Brain microvascular endothelial cell (primary cell): ENCODE data around the gene SNTA1.

Experiments
- DNase-seq: peaks from one replicate; pipeline ENCODE4 v3.0.0-alpha.2; 2020
- H3K27ac ChIP-seq: fragments of 250-450 bp; sonication (Bioruptor Pico); 2 replicates; pipeline ENCODE4 v1.5.1; 2020; ENCODE audit warnings: mild to moderate bottlenecking, moderate library complexity
- H3K27me3 ChIP-seq: fragments of 250-450 bp; sonication (Bioruptor Pico); replicated peaks from 2 replicates; pipeline ENCODE4 v1.5.1; 2020; ENCODE audit warnings: mild to moderate bottlenecking
- H3K36me3 ChIP-seq: fragments of 250-450 bp; sonication (Bioruptor Pico); replicated peaks from 2 replicates; pipeline ENCODE4 v1.5.1; 2020; ENCODE audit warnings: mild to moderate bottlenecking
- H3K4me3 ChIP-seq: 2 replicates; pipeline ENCODE4 v1.5.1; 2011; ENCODE audit warnings: low read depth, mild to moderate bottlenecking, control low read depth, low read length, moderate library complexity
- in situ Hi-C: cut with HindIII; loops from 2 replicates; pipeline ENCODE4 v1.10.0; 2017; ENCODE audit warnings: low sequenced_read_pairs, low pct_ligation_motif_present
- TF ChIP-seq, protein P1 (sequence below): IDR thresholded peaks from 2 replicates; pipeline ENCODE4 v1.5.1; 2011; ENCODE audit warnings: low read depth, mild to moderate bottlenecking, moderate library complexity, low read length, control low read depth, inconsistent platforms; ENCODE audit errors: missing control alignments

SNTA1 gene

DNA sequence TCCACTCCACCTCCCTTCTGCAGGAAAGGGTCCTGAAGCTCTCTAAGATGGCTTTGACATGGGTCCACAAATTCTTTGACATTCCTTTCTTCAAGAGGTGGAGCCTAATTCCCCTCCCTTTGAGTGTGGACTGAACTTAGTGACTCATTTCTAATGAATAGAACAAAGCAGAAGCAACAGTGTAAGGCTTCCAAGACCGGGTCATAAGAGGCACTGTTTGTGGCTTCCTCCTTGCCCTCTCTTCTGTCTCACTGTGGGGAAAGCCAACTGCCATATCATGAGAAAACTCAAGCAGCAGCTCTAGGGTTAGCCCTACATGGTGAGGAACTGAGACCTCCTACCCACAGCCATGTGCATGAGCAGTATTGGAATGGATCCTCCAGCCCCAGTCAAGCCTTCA, 36.3 kb downstream of the SNTA1 start:
- Histone ChIP-seq H3K27me3 (no peaks in the 10 kb centered on the region), H3K4me3 (no peak overlapping the region), H3K36me3 (no peaks in the 10 kb centered on the region), H3K27ac (no peak overlapping the region)
- in situ Hi-C loops, result no loop called here
- no peak for DNase-seq
- TF ChIP-seq, protein P1, sequence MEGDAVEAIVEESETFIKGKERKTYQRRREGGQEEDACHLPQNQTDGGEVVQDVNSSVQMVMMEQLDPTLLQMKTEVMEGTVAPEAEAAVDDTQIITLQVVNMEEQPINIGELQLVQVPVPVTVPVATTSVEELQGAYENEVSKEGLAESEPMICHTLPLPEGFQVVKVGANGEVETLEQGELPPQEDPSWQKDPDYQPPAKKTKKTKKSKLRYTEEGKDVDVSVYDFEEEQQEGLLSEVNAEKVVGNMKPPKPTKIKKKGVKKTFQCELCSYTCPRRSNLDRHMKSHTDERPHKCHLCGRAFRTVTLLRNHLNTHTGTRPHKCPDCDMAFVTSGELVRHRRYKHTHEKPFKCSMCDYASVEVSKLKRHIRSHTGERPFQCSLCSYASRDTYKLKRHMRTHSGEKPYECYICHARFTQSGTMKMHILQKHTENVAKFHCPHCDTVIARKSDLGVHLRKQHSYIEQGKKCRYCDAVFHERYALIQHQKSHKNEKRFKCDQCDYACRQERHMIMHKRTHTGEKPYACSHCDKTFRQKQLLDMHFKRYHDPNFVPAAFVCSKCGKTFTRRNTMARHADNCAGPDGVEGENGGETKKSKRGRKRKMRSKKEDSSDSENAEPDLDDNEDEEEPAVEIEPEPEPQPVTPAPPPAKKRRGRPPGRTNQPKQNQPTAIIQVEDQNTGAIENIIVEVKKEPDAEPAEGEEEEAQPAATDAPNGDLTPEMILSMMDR, result no peak

DNA sequence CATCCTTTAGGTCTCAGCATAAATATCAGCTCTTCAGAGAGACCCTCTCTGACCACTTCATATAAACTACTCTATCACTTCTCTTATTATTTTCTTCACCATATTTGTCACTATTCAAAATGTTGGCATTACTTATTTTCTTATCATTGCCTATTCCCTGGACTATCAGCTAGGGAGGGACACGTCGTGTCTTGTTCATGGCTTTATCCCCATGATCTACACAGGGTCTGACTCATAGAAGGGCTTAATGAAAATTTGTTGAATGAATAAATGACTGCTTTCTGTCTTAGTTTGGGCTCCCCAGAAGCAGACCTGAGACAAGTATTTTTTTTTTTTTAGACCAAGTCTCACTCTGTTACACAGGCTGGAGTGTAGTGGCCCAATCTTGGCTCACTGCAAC, 39.3 kb downstream of the SNTA1 start:
- Histone ChIP-seq H3K27me3 (no peaks in the 10 kb centered on the region), H3K36me3 (no peaks in the 10 kb centered on the region), H3K4me3 (no peak overlapping the region), H3K27ac (no peak overlapping the region)
- in situ Hi-C loops, result no loop called here
- no peak for DNase-seq
- TF ChIP-seq, protein P1, result no peak

DNA sequence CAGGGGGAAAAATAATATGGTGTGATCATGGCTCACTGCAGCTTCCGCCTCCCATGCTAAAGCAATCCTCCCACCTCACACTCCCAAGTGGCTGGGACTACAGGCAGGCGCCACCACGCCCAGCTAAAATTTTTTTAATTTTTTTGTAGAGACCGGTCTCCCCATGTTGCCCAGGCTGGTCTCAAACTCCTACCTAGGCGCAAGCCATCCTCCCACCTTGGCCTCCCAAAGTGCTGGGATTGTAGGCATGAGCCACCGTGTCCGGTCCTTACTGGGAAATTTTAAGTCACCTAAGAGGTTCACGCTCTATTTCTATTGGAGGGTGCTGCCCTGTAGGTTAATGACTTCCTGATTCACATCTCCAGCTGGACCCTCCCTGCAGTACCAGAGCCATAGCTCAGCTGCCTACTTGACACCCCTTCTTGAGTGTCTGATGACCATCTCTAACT, 41.6 kb downstream of the SNTA1 start:
- TF ChIP-seq, protein P1, result no peak
- in situ Hi-C loops, result no loop called here
- H3K4me3 ChIP-seq, result peak overlapping the region; percentile 99
- H3K27ac ChIP-seq, result no peak overlapping the region
- no peak for DNase-seq
- H3K36me3 ChIP-seq, result no peaks in the 10 kb centered on the region
- H3K27me3 ChIP-seq, result no peaks in the 10 kb centered on the region

DNA sequence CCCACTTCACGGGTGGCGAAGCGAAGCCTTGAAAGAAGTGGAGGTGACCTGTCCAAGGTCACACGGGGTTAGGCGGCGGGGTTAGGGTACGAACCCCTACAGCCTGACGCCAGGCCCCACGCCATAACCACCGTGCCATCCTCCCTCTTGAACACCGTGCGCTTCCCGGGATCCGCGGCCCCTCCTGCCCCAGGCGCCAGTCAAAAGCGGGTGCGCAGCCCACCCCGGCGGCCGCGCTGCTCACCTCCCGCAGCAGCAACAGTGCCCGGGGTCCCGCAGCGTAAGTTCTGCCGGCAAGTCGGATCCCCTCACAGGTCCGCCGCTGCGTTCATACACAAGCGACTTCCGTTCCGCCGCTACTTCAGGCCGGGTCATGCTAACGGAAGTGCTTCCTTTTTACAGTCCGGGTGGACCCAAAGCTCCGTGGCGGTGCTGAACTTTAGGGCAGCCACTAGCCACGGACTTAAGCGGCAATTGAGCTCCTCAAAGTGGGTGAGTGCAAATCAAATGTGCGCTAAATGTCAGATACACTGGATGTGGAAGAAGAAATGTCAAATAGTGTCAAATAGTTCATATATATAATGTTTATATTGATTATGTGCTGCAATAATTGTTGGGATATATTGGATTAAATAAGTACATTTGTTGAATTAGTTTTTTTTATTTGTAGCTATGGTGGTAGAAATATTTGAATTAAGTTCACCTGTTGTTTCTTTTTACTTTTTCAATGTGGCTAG, 42.2 kb downstream of the SNTA1 start, which contains the start of gene CDK5RAP1:
TSS of gene CDK5RAP1 (minus strand) at position 336 of the 737 bp plus-strand sequence. CDS start 4,455 bp downstream, outside the sequence.
- H3K4me3 ChIP-seq, result peak within 1 kb of the TSS; percentile 99
- in situ Hi-C loops, result no loop called here
- TF ChIP-seq, protein P1, result no peak
- H3K27ac ChIP-seq, result peak within 1 kb of the TSS; percentile 29
- H3K27me3 ChIP-seq, result no peaks in the 10 kb centered on the region
- no peaks in the 10 kb centered on the region for H3K36me3 ChIP-seq
- DNase-seq, result peak; percentile 87

DNA sequence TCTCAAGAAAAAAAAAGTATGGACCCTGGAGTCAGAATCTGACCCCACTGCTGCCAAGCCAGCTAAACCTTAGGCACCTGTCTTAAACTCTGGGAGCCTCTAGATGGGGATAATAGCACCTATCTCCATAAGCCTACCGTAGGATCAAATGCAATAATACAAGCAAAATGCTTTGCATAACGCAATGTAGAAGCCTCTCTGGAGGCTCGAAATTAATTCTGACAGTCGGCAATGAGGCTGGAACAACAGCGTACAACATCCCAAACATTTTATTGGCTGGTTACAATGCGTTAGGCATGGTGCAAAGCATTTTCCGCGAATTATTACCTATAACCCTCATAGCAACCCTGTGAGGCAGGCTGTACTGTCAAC, 42.8 kb downstream of the SNTA1 start:
- TF ChIP-seq, protein P1, result peak; percentile 26
- H3K4me3 ChIP-seq, result peak overlapping the region; percentile 99
- no peak for DNase-seq
- no peak overlapping the region for H3K27ac ChIP-seq
- peaks cover 2% of the 10 kb centered on the region for H3K36me3 ChIP-seq
- in situ Hi-C loops, result no loop called here
- no peaks in the 10 kb centered on the region for H3K27me3 ChIP-seq

DNA sequence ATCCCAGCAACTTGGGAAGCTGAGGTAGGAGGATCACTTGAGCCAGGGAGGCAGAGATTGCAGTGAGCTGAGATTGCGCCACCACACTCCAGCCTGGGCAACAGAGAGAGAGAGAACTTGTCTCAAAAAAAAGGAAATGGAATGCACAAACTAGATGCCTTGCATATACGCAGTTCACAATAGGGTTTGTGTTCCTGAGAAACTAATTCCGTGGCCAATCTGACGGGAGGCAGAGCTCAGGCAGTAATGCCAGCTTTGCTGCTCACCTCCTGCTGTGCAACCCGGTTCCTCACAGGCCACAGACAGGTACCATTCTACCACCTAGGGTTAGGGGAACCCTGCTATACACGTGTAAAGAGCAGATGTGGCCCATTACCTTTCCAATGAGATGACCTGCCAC, 43.6 kb downstream of the SNTA1 start:
- Histone ChIP-seq H3K27ac (no peak overlapping the region), H3K36me3 (peaks cover 2% of the 10 kb centered on the region), H3K4me3 (no peak overlapping the region), H3K27me3 (no peaks in the 10 kb centered on the region)
- in situ Hi-C loops, result no loop called here
- DNase-seq, result no peak
- TF ChIP-seq, protein P1, result no peak
